Pancreas (tissue), 10 donors: ENCODE results near the gene CCDC148. TPM values are rescaled to one million over a fixed set of nuclear protein-coding genes. Genes with fewer than 3 reads are reported as not detected.

ENCODE experiments used
- ATAC-seq, 4 donors: fragments of 200-7000 bp; cut with Tn5 transposase; one replicate each; pipeline versions ENCODE4 v1.8.0 to v1.9.1; 2020; ENCODE audit warnings: mild to moderate bottlenecking in 4 of 4, moderate library complexity in 4 of 4
- DNase-seq, 6 donors: peaks; one replicate each; pipeline ENCODE4 v3.0.0-alpha.2; 2020
- FAIRE-seq: peaks from 2 replicates; lab custom pipeline; 2012; peaks lifted over from hg19 to GRCh38; lab: Jason Lieb, UNC
- H3K27ac ChIP-seq, 4 donors: fragments of 200-600 bp; sonication (generic); 1 replicate in 3 of 4; 2 replicates in 1 of 4; pipeline versions ENCODE4 v1.5.0 to v1.8.0; 2020
- H3K27me3 ChIP-seq, 4 donors: fragments of 200-600 bp; one replicate each; pipeline ENCODE4 v1.8.0; 2021
- H3K36me3 ChIP-seq, 3 donors: fragments of 200-600 bp; sonication (generic) in 1 of 3; one replicate each; pipeline versions ENCODE4 v1.5.0 to v1.8.0; 2020 to 2021
- H3K4me1 ChIP-seq, 3 donors: fragments of 200-600 bp; one replicate each; pipeline ENCODE4 v1.8.0; 2021
- H3K4me3 ChIP-seq, 4 donors: fragments of 200-600 bp; sonication (generic) in 2 of 4; one replicate each; pipeline versions ENCODE4 v1.5.0 to v1.8.0; 2020 to 2021
- H3K9me3 ChIP-seq, 4 donors: fragments of 200-600 bp; one replicate each; pipeline ENCODE4 v1.8.0; 2021
- WGBS, 2 donors: extraction: QIAGEN DNeasy Blood & Tissue Kit; methylation state at CpG; one replicate each; pipeline ENCODE4 v1.1.7; 2013; 5-methylcytosine and 5-hydroxymethylcytosine counted together
- intact Hi-C, 3 donors: fragments of 100-400 bp; cut with DNase I; formaldehyde crosslinking; loops; one replicate each; pipeline versions ENCODE4 v1.11.1 to v1.14.2; 2022
- polyA plus RNA-seq, 2 donors: library from polyadenylated mRNA; stranded (reverse); fragments of 200-250 nt; gene quantifications; one replicate each; pipeline ENCODE4 v1.2.3, GENCODE V29; 2013
- total RNA-seq, 6 donors: library from RNA; stranded (reverse); fragmentation: NEBNext Ultra II Directional in 4 of 6; extraction: Animal tissue kit (Norgen Biotek cat#: 25700) in 4 of 6; gene quantifications; one replicate each; pipeline versions ENCODE4 v1.2.1 to v1.2.4, GENCODE V29; 2021 to 2023
- TF ChIP-seq, protein P1 (sequence below), 4 donors: fragments of 200-600 bp; sonication (generic) in 3 of 4; IDR thresholded peaks; one replicate each; pipeline versions ENCODE4 v1.5.0 to v1.8.0; 2021; ENCODE audit warnings: antibody characterized with exemption in 4 of 4
- donor health status: healthy with polysubstance abuse.
- donor health status: DM: no; HTN: no; CAD: no; lungs with moderate emphysema.
- donor health status: DM: no; HTN: no; CAD: no.
- donor health status: control.
- donor health status: control.
- donor health status: Bipolar disorder and iron deficiency.
- donor health status: DM: yes; HTN: yes; CAD: no.
- donor health status: DM: no; HTN: no; CAD: no.
- donor health status: DM: no; HTN: no; CAD: no.
- donor health status: DM: yes; HTN: yes; CAD: no.

Gene CCDC148
- total and polyA plus RNA-seq, 8 donors: 0.38 to 1.5 (median 0.79) TPM

DNA sequence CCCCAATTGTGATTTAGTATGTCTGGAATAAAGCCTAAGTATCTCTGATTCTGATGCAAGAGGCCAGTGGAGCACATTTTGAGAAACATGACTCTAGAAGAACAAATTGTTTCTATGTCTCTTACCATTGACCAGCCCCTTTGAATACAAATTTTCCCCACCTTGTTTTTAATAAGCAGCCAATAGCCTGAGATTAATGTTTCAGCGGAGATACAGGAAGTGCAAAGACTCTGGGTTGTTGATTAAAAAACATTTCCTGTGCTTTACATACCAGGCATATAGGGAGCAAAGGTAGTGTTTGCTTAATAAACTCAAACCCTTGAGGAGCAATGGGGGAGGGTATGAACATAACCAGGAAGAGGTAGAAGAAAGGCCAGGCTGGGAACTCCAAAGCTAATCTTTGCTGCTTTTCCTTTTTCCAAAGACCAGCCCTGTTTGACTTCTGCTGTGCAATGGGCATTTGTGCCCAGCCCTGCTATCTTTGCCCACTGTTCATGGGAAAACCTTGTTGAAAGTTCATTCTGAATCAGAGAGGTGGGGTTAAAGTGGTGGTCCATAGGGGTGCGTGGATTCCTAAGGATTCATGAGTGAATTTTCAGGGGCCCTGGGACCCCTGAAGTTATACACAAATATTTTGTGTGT is 325.6 kb downstream of the CCDC148 start:
- TF ChIP-seq, protein P1, sequence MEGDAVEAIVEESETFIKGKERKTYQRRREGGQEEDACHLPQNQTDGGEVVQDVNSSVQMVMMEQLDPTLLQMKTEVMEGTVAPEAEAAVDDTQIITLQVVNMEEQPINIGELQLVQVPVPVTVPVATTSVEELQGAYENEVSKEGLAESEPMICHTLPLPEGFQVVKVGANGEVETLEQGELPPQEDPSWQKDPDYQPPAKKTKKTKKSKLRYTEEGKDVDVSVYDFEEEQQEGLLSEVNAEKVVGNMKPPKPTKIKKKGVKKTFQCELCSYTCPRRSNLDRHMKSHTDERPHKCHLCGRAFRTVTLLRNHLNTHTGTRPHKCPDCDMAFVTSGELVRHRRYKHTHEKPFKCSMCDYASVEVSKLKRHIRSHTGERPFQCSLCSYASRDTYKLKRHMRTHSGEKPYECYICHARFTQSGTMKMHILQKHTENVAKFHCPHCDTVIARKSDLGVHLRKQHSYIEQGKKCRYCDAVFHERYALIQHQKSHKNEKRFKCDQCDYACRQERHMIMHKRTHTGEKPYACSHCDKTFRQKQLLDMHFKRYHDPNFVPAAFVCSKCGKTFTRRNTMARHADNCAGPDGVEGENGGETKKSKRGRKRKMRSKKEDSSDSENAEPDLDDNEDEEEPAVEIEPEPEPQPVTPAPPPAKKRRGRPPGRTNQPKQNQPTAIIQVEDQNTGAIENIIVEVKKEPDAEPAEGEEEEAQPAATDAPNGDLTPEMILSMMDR (IDR thresholded peaks at IDR 0.05): no peak
- Histone ChIP-seq H3K4me3 (no peak overlapping the region), H3K4me1 (peaks cover 22 to 43% (median 41%) of the 10 kb centered on the region in 3 donors), H3K9me3 (no peaks in the 10 kb centered on the region), H3K27me3 (no peaks in the 10 kb centered on the region), H3K36me3 (no peaks in the 10 kb centered on the region), H3K27ac (peak overlapping the region in 3 of 4 donors; percentile 16 to 69 (median 67))
- FAIRE-seq (no peak), ATAC-seq (peak in 3 of 4 donors; percentile 51 to 65 (median 55)), DNase-seq (no peak)
- intact Hi-C loops: no loop called here
- 65 to 70% methylated on average over 2 of the region's 2 CpGs for whole genome bisulfite sequencing, 2 donors

DNA sequence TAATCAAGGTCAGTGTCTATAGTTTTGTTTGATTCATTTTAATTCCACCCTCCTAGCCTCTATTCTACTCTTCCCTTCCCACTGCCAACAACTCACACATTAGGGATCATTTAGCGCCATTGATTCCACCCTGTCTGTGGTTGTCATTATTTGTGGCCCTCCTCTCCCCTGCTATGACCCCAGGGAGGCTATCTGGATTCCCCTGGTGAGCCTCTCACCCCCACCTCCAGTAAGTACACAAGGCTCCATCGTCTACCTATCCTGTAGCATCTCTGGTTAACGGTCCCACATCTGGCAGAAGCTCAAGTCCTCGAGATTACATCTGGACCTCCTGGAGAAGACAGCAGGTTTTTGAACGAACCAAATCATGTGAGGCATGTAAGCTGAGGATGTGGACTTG is 327.5 kb downstream of the CCDC148 start:
- DNase-seq (no peak), FAIRE-seq (no peak), ATAC-seq (no peak)
- WGBS, 2 donors: 51 to 55% methylated on average over 5 of the region's 5 CpGs
- Histone ChIP-seq H3K9me3 (no peaks in the 10 kb centered on the region), H3K27ac (peak overlapping the region in 2 of 4 donors; percentile 51), H3K27me3 (no peaks in the 10 kb centered on the region), H3K4me1 (peaks cover 22 to 43% (median 41%) of the 10 kb centered on the region in 3 donors), H3K4me3 (no peak overlapping the region), H3K36me3 (no peaks in the 10 kb centered on the region)
- intact Hi-C loops: no loop called here
- TF ChIP-seq, protein P1 (IDR thresholded peaks at IDR 0.05): no peak

DNA sequence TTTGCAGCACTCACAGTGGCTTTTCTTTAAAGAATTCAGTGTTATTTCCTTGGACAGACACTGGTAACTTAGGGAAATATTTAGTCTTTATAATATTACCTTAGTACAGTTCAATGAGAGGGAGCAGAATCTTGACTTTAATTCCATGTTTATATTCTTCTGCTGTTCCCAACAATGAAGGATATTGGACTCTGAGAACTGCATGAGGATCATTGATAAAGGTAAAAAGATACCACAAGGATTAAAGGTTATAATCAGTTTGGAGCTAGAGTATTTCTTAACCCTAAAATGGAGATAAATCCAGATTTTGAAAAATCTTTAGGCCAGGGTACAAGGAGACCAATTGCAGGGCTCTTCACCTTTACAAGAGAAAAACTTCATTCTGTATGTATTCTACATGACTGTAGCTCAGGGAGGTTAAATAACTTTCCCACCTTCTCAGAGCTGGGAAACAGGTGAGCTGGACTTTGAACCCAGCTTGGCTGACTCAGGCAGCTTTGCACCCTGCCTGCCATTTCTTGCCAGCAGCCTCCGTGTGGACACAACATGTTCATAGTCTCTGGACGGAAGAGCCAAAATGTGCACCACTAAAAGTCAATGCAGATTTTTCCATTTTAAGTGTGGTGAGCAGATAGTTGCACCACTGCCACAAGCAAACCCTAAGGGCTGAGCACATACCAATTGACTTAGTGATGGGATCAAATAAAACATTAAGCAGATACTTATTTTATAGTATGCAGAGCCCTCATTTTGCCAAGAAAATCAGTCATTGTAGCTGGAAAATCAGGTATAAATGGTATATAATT is 328.2 kb downstream of the CCDC148 start:
- peak; percentile 67 to 89 (median 82) for DNase-seq

DNA sequence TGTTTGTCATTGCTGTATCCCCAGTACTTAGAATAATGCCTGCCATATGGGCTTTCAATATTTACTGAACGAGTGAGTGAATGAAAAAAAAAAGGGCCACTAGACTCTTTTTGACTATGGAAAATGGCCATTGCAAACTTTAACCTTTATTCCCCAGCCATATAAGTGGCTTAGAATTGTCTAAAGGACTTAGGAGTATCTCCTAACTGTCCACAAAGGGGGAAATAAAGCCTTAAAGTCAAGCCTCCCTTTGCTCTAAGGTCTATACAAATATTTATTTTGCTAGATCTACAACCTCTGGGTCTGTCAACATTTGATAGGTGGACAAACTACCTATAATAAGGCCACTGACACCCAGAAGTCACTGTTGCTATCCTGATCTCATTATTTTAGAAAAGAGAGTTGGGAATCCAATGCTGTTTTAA is 329.2 kb downstream of the CCDC148 start:
- Histone ChIP-seq H3K36me3 (no peaks in the 10 kb centered on the region), H3K27ac (peak overlapping the region in 2 of 4 donors; percentile 33 to 51), H3K27me3 (no peaks in the 10 kb centered on the region), H3K4me3 (no peak overlapping the region), H3K9me3 (no peaks in the 10 kb centered on the region), H3K4me1 (peaks cover 21 to 41% (median 41%) of the 10 kb centered on the region in 3 donors)
- TF ChIP-seq, protein P1 (IDR thresholded peaks at IDR 0.05): no peak
- no peak for FAIRE-seq
- DNase-seq: no peak
- intact Hi-C loops: no loop called here
- peak in 1 of 4 donors; percentile 26 for ATAC-seq
- WGBS, 2 donors: 31 to 41% methylated on average over 1 of the region's 1 CpG

More for the DNA sequence above, 328.2 kb downstream of the CCDC148 start:
- Histone ChIP-seq H3K27me3 (no peaks in the 10 kb centered on the region), H3K36me3 (no peaks in the 10 kb centered on the region), H3K4me3 (no peak overlapping the region), H3K4me1 (peaks cover 22 to 43% (median 41%) of the 10 kb centered on the region in 3 donors), H3K27ac (peak overlapping the region in 2 of 4 donors; percentile 51), H3K9me3 (no peaks in the 10 kb centered on the region)
- TF ChIP-seq, protein P1 (IDR thresholded peaks at IDR 0.05): no peak
- ATAC-seq (peak; percentile 89 to 92 (median 90)), FAIRE-seq (no peak)
- intact Hi-C loops: no loop called here
- WGBS, 2 donors: 10 to 15% methylated on average over 2 of the region's 2 CpGs
